ENCODE results near the gene PDE4D. TPM values are rescaled to one million over a fixed set of nuclear protein-coding genes. Genes with fewer than 3 reads are reported as not detected.
"Not testable (repeated sequence)": the region's sequence is repeated elsewhere in the genome, so short reads cannot be mapped to it uniquely, and the experiment has no call there.

The PDE4D gene
- total RNA-seq, 1 donor from 2014 or later: 50.0 TPM

DNA sequence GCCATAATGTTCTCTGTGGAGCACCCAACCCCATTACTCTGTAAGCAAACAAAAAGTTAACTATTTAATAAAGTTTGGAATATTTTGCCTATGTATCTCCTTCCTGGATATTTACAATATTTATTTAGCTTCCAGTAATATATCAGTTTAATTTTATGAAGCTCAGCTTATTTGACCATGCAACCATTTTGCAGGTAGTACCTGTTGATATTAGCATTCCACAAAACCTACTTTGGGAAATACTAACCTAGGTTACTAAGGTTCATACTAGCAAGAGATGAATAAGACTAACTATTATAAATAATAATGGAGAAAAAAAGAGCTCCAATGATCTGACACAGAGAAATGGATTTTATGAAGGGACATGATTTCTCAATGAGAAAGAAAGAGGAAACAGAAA lies 506.4 kb downstream of the PDE4D start:
- H3K27me3 Mint-ChIP-seq: no peaks in the 10 kb centered on the region
- peaks cover 3% of the 10 kb centered on the region for H3K36me3 Mint-ChIP-seq
- TF ChIP-seq, protein P1, sequence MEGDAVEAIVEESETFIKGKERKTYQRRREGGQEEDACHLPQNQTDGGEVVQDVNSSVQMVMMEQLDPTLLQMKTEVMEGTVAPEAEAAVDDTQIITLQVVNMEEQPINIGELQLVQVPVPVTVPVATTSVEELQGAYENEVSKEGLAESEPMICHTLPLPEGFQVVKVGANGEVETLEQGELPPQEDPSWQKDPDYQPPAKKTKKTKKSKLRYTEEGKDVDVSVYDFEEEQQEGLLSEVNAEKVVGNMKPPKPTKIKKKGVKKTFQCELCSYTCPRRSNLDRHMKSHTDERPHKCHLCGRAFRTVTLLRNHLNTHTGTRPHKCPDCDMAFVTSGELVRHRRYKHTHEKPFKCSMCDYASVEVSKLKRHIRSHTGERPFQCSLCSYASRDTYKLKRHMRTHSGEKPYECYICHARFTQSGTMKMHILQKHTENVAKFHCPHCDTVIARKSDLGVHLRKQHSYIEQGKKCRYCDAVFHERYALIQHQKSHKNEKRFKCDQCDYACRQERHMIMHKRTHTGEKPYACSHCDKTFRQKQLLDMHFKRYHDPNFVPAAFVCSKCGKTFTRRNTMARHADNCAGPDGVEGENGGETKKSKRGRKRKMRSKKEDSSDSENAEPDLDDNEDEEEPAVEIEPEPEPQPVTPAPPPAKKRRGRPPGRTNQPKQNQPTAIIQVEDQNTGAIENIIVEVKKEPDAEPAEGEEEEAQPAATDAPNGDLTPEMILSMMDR (conservative IDR thresholded peaks at IDR 0.05): no peak
- no peak for DNase-seq (ENCODE audit: extremely low spot score, unreplicated experiment)
- peaks cover 16% of the 10 kb centered on the region for H3K4me1 Mint-ChIP-seq (ENCODE audit: unreplicated experiment)
- no peak overlapping the region for H3K27ac Mint-ChIP-seq
- H3K9me3 Mint-ChIP-seq: no peaks in the 10 kb centered on the region
- no peak overlapping the region for H3K4me3 Mint-ChIP-seq

DNA sequence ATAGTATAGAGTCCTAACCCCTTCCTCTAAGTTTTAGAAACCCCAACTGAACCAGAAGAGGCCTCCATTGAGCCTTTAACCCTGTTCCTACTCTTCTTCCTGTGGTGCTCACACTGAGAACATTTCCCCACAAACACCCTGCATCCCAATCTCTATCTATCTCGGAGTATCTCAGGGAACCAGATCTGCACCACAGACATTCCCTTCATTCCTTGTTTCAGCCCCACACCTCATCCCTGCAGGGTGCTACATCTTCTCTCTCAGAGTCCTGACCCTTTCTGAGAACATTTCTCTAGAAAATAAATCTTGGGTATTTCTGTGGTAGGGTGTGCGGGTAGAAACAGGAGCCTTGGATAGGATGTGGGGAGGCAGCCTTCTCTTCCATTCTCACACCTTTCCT lies 507.8 kb downstream of the PDE4D start:
- TF ChIP-seq, protein P1 (conservative IDR thresholded peaks at IDR 0.05): no peak
- no peaks in the 10 kb centered on the region for H3K9me3 Mint-ChIP-seq
- no peaks in the 10 kb centered on the region for H3K27me3 Mint-ChIP-seq
- no peak overlapping the region for H3K4me3 Mint-ChIP-seq
- H3K36me3 Mint-ChIP-seq: peaks cover 3% of the 10 kb centered on the region
- no peak overlapping the region for H3K27ac Mint-ChIP-seq
- H3K4me1 Mint-ChIP-seq (ENCODE audit: unreplicated experiment): peaks cover 14% of the 10 kb centered on the region
- no peak for DNase-seq (ENCODE audit: extremely low spot score, unreplicated experiment)

DNA sequence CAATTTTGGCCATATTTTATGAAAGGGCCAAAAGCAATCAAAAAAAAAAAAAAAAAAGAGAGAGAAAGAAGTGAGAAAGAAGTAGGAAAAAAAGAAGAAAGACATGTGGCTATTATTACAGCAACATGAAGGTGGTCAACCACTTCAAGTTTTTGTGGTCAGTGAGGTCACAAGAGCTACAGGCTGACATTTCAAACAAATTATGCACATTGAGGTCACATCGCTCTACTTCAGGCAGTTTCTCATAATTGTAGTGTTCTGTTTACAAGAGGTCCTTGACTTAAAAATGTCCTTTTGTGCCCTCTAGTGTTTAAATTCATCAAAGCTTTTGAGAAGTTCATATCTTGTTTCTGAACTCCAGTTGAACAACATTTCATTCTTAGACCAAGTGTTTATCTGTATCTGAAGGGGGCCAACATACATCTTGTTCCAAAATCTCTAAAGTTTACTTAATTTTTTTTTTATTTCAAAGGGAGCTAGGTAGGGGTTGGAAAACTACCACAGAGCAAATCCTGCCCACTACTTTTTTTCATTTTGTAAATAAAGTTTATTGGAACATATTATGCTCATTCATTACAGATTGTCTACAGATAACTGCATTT lies 513.1 kb downstream of the PDE4D start:
- Mint-ChIP-seq H3K4me3 (no peak overlapping the region), H3K9me3 (no peaks in the 10 kb centered on the region), H3K27me3 (no peaks in the 10 kb centered on the region), H3K4me1 (ENCODE audit: unreplicated experiment) (peaks cover 14% of the 10 kb centered on the region), H3K36me3 (peaks cover 20% of the 10 kb centered on the region), H3K27ac (no peak overlapping the region)
- DNase-seq (ENCODE audit: extremely low spot score, unreplicated experiment): no peak
- TF ChIP-seq, protein P1 (conservative IDR thresholded peaks at IDR 0.05): peak; percentile 79

DNA sequence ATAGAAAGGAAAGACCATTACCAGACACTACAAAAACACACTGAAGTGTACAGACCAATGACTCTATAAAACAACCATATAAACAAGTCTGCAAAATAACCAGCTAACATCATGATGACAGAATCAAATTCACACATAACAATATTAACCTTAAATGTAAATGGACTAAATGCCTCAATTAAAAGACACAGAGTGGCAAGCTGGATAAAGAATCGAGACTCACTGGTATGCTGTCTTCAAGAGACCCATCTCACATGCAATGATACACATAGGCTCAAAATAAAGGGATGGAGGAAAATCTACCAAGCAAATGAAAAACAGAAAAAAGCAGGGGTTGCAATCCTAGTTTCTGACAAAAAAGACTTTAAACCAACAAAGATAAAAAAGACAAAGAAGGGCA lies 519.5 kb downstream of the PDE4D start:
- not testable (repeated sequence) for H3K9me3 Mint-ChIP-seq; H3K27ac Mint-ChIP-seq; DNase-seq (ENCODE audit: extremely low spot score, unreplicated experiment); H3K4me1 Mint-ChIP-seq (ENCODE audit: unreplicated experiment); H3K27me3 Mint-ChIP-seq; H3K4me3 Mint-ChIP-seq
- peaks cover 29% of the 10 kb centered on the region for H3K36me3 Mint-ChIP-seq

DNA sequence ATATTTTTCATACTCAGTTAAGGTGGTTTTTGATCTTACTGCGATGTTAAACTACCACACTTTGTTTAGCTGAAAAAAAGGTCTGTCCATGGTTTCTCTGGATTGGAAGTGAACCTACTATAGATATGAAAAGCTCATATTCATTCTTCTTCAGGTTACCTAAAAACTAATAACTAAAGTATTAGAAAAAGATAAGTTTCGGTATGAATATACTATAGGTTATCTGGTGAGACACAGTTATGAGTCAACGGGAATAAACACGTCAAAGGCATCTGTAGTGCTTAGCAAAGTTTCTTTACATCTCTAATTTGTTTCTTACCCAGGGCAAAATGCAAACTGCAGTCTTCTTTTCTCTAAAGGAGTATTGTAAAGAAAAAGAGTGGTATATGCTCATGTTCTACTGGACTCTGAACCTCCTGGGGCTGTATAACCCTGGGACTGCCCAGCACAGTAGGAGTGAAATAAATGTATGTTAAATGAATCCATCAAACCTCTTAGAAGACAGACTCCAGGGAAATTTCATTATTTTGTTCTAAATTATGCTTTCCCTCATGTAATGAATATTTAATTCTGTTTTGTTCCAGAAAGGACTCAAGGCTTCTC lies 521.9 kb downstream of the PDE4D start:
- no peak for DNase-seq (ENCODE audit: extremely low spot score, unreplicated experiment)
- TF ChIP-seq, protein P1 (conservative IDR thresholded peaks at IDR 0.05): no peak
- H3K4me3 Mint-ChIP-seq: no peak overlapping the region
- no peaks in the 10 kb centered on the region for H3K27me3 Mint-ChIP-seq
- H3K27ac Mint-ChIP-seq: no peak overlapping the region
- peaks cover 4% of the 10 kb centered on the region for H3K9me3 Mint-ChIP-seq
- H3K4me1 Mint-ChIP-seq (ENCODE audit: unreplicated experiment): peaks cover 3% of the 10 kb centered on the region
- peaks cover 21% of the 10 kb centered on the region for H3K36me3 Mint-ChIP-seq

DNA sequence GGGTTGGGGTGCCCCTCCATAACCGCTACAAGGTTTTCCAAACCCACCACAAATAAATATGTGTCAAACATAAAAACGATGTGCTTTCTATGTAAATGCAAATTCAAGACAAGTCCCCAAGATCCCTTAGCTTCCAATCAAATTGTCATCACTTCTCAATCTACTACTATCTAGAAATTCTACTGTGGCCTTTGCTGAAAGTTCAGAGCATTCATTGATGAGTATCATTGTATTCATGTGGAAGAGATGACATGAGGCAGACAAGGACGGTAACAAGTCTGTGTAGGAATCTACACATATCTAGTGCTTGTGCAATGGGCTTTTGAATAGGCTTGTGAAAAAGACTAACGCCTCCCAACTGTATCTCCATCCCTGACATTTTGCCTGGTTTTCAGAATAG lies 524.6 kb downstream of the PDE4D start:
- TF ChIP-seq, protein P1 (conservative IDR thresholded peaks at IDR 0.05): no peak
- H3K27ac Mint-ChIP-seq: no peak overlapping the region
- peaks cover 4% of the 10 kb centered on the region for H3K4me1 Mint-ChIP-seq (ENCODE audit: unreplicated experiment)
- DNase-seq (ENCODE audit: extremely low spot score, unreplicated experiment): no peak
- no peaks in the 10 kb centered on the region for H3K9me3 Mint-ChIP-seq
- no peaks in the 10 kb centered on the region for H3K27me3 Mint-ChIP-seq
- H3K36me3 Mint-ChIP-seq: peaks cover 3% of the 10 kb centered on the region
- H3K4me3 Mint-ChIP-seq: no peak overlapping the region

Measured in type B pancreatic cell (in vitro differentiated cells).